HCT116 (cell line): ENCODE data around the gene ZBTB20. TPM values are rescaled to one million over a fixed set of nuclear protein-coding genes. Genes with fewer than 3 reads are reported as not detected.

Experiments used
- ATAC-seq: fragments of 200-7000 bp; cut with Tn5 transposase; 2 replicates; pipeline ENCODE4 v1.9.1; 2020; ENCODE audit warnings: mild to moderate bottlenecking, moderate library complexity
- BruUV-seq: library from RNA; stranded (reverse); fragments of 400-500 nt; replicated peaks from 2 replicates; lab custom pipeline; 2021; lab: Mats Ljungman, UMichigan
- CTCF ChIA-PET: fragments of 300-600 bp; sonication (Branson Sonifier 250); formaldehyde crosslinking; loops from one replicate; lab custom pipeline; 2021; ENCODE audit warnings: antibody characterized with exemption; lab: Charles Lee
- POLR2A ChIA-PET: fragments of 300-600, 350-600 bp; sonication (Branson Sonifier 250); formaldehyde crosslinking; loops from one replicate; lab custom pipeline; 2021; ENCODE audit warnings: antibody characterized with exemption; lab: Charles Lee
- RAD21 ChIA-PET, 2 experiments: fragments of 300-600 bp; sonication (Branson Sonifier 250); formaldehyde crosslinking; loops; one replicate each; lab custom pipeline; 2023; ENCODE audit warnings: low total read pairs in 2 of 2; ENCODE audit not compliant: uncharacterized antibody in 2 of 2, unreplicated experiment in 2 of 2, low non-redundant PET in 1 of 2; lab: Charles Lee
- DNase-seq: peaks from one replicate; pipeline ENCODE4 v3.0.0-alpha.2; 2010; ENCODE audit warnings: low read depth, low spot score
- H2AFZ ChIP-seq: fragments of 200-600 bp; shearing (Covaris generic), sonication (generic); 2 replicates; pipeline ENCODE4 v1.6.1; 2017; ENCODE audit warnings: low read depth, mixed run types, mixed read lengths, antibody characterized with exemption, low read length; ENCODE audit not compliant: poor library complexity, severe bottlenecking
- H3K27ac ChIP-seq: 2 replicates; pipeline ENCODE4 v1.5.1; 2012; ENCODE audit warnings: low read depth, low read length
- H3K27me3 ChIP-seq: fragments of 200-600 bp; sonication (generic); 2 replicates; pipeline ENCODE4 v1.6.1; 2016; ENCODE audit warnings: mixed run types, low read length, mixed read lengths; ENCODE audit not compliant: insufficient read depth
- H3K36me3 ChIP-seq, 2 experiments: fragments of 200-500 bp in 1 of 2; fragments of 200-600 bp in 1 of 2; sonication (Bioruptor generic) in 1 of 2; sonication (generic) in 1 of 2; 2 replicates each; pipeline versions ENCODE4 v1.5.1 to v1.6.1; 2014 to 2016; ENCODE audit warnings: low read length in 2 of 2, inconsistent platforms in 1 of 2, mixed read lengths in 1 of 2, mixed run types in 1 of 2; ENCODE audit not compliant: insufficient read depth in 2 of 2, control insufficient read depth in 1 of 2
- H3K4me1 ChIP-seq, 2 experiments: fragments of 200-600 bp in 1 of 2; sonication (generic) in 1 of 2; 2 replicates each; pipeline versions ENCODE4 v1.5.1 to v1.6.1; 2012 to 2017; ENCODE audit warnings: low read length in 2 of 2, inconsistent platforms in 1 of 2, mild to moderate bottlenecking in 1 of 2, mixed read lengths in 1 of 2, mixed run types in 1 of 2, moderate library complexity in 1 of 2; ENCODE audit not compliant: insufficient read depth in 2 of 2, control insufficient read depth in 1 of 2
- H3K4me2 ChIP-seq: fragments of 200-600 bp; sonication (generic); 2 replicates; pipeline ENCODE4 v1.6.1; 2017; ENCODE audit warnings: mixed run types, low read length, mixed read lengths
- H3K4me3 ChIP-seq, 2 experiments: fragments of 200-600 bp in 1 of 2; sonication (generic) in 1 of 2; replicated peaks in 1 of 2; 2 replicates each; pipeline ENCODE4 v1.5.1; 2011 to 2016; ENCODE audit warnings: low read length in 2 of 2, control low read depth in 1 of 2, low read depth in 1 of 2, mild to moderate bottlenecking in 1 of 2, mixed read lengths in 1 of 2, mixed run types in 1 of 2
- H3K79me2 ChIP-seq: fragments of 200-600 bp; sonication (generic); 2 replicates; pipeline ENCODE4 v1.6.1; 2017; ENCODE audit warnings: mild to moderate bottlenecking, mixed run types, low read length, moderate library complexity, mixed read lengths; ENCODE audit not compliant: insufficient read depth
- H3K9ac ChIP-seq: fragments of 200-600 bp; sonication (generic); 2 replicates; pipeline ENCODE4 v1.6.1; 2016; ENCODE audit warnings: low read length, mixed read lengths
- H3K9me2 ChIP-seq: fragments of 200-600 bp; sonication (generic), shearing (Covaris generic); 2 replicates; pipeline ENCODE4 v1.6.1; 2017; ENCODE audit warnings: mixed run types, mild to moderate bottlenecking, moderate library complexity; ENCODE audit not compliant: insufficient read depth
- H3K9me3 ChIP-seq, 2 experiments: fragments of 200-500 bp in 1 of 2; fragments of 200-600 bp in 1 of 2; sonication (Bioruptor generic) in 1 of 2; sonication (generic) in 1 of 2; 2 replicates each; pipeline ENCODE4 v1.6.1; 2014 to 2017; ENCODE audit warnings: low read length in 2 of 2, mixed read lengths in 2 of 2, inconsistent platforms in 1 of 2, low read depth in 1 of 2, mild to moderate bottlenecking in 1 of 2, mixed run types in 1 of 2, moderate library complexity in 1 of 2; ENCODE audit not compliant: control insufficient read depth in 1 of 2, insufficient read depth in 1 of 2
- H4K20me1 ChIP-seq: fragments of 200-600 bp; sonication (generic), shearing (Covaris generic); 2 replicates; pipeline ENCODE4 v1.6.1; 2017; ENCODE audit warnings: mixed run types, mild to moderate bottlenecking, moderate library complexity; ENCODE audit not compliant: insufficient read depth
- CBX3 ChIP-seq: IDR thresholded peaks from 2 replicates; pipeline ENCODE4 v1.6.1; 2012; ENCODE audit warnings: low read depth
- EZH2 ChIP-seq: fragments of 200-600 bp; sonication (generic); IDR thresholded peaks from 2 replicates; pipeline ENCODE4 v1.6.1; 2017; ENCODE audit warnings: antibody characterized with exemption, mixed run types
- FOSL1 ChIP-seq: IDR thresholded peaks from 2 replicates; pipeline ENCODE4 v1.6.1; 2012; ENCODE audit warnings: low read depth
- JUND ChIP-seq: IDR thresholded peaks from 2 replicates; pipeline ENCODE4 v1.6.1; 2012
- POLR2A ChIP-seq: IDR thresholded peaks from 2 replicates; pipeline ENCODE4 v1.7.0; 2011; ENCODE audit warnings: borderline replicate concordance; ENCODE audit not compliant: insufficient read depth, insufficient read length; ENCODE audit errors: extremely low read depth
- POLR2AphosphoS5 ChIP-seq: IDR thresholded peaks from 2 replicates; pipeline ENCODE4 v1.6.1; 2011; ENCODE audit warnings: mild to moderate bottlenecking, low read depth, low read length, moderate library complexity
- RAD21 ChIP-seq: IDR thresholded peaks from 2 replicates; pipeline ENCODE4 v1.6.1; 2012; ENCODE audit warnings: low read depth, mild to moderate bottlenecking
- SIN3A ChIP-seq: IDR thresholded peaks from 2 replicates; pipeline ENCODE4 v1.6.1; 2012; ENCODE audit warnings: low read depth
- SP1 ChIP-seq: IDR thresholded peaks from 2 replicates; pipeline ENCODE4 v1.6.1; 2012; ENCODE audit warnings: low read depth
- SRF ChIP-seq: IDR thresholded peaks from 2 replicates; pipeline ENCODE4 v1.6.1; 2012; ENCODE audit warnings: low read depth
- ZFX ChIP-seq: fragments of 450-650 bp; IDR thresholded peaks from 2 replicates; pipeline ENCODE4 v1.6.1; 2017
- intact Hi-C: fragments of 100-400 bp; cut with micrococcal nuclease; formaldehyde crosslinking; loops from 2 replicates; pipeline ENCODE4 v1.10.0; 2022
- total RNA-seq: library from RNA; stranded (reverse); gene quantifications from one replicate; pipeline ENCODE4 v1.2.1, GENCODE V29; 2021; ENCODE audit not compliant: unreplicated experiment
- TF ChIP-seq, protein P1 (sequence below): IDR thresholded peaks from 2 replicates; pipeline ENCODE4 v1.6.1; 2011; ENCODE audit warnings: mild to moderate bottlenecking, low read length, moderate library complexity; ENCODE audit not compliant: insufficient replicate concordance; ENCODE audit errors: extremely low read depth
- TF ChIP-seq, protein P2 (sequence below), 3 experiments: fragments of 200-600 bp in 1 of 3; sonication (generic) in 1 of 3; IDR thresholded peaks in 2 of 3; conservative IDR thresholded peaks in 1 of 3; 2 replicates each; pipeline ENCODE4 v1.5.1; 2012 to 2017; ENCODE audit warnings: low read depth in 2 of 3, low read length in 2 of 3, antibody characterized with exemption in 1 of 3, borderline replicate concordance in 1 of 3, control low read depth in 1 of 3, mild to moderate bottlenecking in 1 of 3, mixed read lengths in 1 of 3, mixed run types in 1 of 3, moderate library complexity in 1 of 3; ENCODE audit not compliant: insufficient read depth in 1 of 3
- TF ChIP-seq, protein P3 (sequence below): IDR thresholded peaks from 2 replicates; pipeline ENCODE4 v1.6.1; 2012

Gene ZBTB20
- total RNA-seq, 1 experiment from 2014 or later: 42.1 TPM

DNA sequence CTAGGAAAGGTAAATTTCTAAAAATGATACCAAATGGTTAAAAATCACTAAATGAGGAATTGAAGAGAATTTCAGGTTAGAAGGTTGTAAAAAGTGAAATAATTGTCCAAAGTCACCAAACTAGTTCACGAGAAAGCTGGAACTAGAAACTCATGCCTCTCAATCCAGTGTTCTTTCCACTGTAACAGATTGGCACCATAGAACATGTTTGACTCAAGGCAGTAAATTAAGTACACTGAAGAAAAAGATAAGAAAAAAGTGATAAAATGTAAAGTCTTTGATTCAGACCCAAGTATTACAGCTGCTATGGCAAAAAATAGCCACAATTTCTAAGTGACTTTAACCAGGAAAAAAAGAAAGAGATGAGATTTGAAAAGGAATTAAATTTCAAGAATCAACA lies 26.5 kb downstream of the ZBTB20 start:
- ChIA-PET CTCF (no interaction called here), RAD21 (no interaction called here), POLR2A (no interaction called here)
- Histone ChIP-seq H3K36me3 (no peaks in the 10 kb centered on the region), H3K27ac (no peak overlapping the region), H3K9me2 (0 out of 2 replicates have a peak, but pooled peaks cover 3% of the 10 kb centered on the region), H3K27me3 (no peaks in the 10 kb centered on the region), H3K4me2 (no peak overlapping the region), H3K9ac (no peak overlapping the region), H3K4me3 (no peak overlapping the region), H2AFZ (no peak overlapping the region), H3K9me3 (no peaks in the 10 kb centered on the region), H3K79me2 (no peaks in the 10 kb centered on the region), H4K20me1 (no peaks in the 10 kb centered on the region), H3K4me1 (no peaks in the 10 kb centered on the region)
- ATAC-seq (no peak), DNase-seq (no peak)
- BruUV-seq: no TSS peak
- intact Hi-C loops: no loop called here
- TF ChIP-seq, protein P1, sequence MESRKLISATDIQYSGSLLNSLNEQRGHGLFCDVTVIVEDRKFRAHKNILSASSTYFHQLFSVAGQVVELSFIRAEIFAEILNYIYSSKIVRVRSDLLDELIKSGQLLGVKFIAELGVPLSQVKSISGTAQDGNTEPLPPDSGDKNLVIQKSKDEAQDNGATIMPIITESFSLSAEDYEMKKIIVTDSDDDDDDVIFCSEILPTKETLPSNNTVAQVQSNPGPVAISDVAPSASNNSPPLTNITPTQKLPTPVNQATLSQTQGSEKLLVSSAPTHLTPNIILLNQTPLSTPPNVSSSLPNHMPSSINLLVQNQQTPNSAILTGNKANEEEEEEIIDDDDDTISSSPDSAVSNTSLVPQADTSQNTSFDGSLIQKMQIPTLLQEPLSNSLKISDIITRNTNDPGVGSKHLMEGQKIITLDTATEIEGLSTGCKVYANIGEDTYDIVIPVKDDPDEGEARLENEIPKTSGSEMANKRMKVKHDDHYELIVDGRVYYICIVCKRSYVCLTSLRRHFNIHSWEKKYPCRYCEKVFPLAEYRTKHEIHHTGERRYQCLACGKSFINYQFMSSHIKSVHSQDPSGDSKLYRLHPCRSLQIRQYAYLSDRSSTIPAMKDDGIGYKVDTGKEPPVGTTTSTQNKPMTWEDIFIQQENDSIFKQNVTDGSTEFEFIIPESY: no peak
- TF ChIP-seq JUND: no peak
- no peak for TF ChIP-seq POLR2A
- no peak for TF ChIP-seq CBX3
- TF ChIP-seq, protein P2, sequence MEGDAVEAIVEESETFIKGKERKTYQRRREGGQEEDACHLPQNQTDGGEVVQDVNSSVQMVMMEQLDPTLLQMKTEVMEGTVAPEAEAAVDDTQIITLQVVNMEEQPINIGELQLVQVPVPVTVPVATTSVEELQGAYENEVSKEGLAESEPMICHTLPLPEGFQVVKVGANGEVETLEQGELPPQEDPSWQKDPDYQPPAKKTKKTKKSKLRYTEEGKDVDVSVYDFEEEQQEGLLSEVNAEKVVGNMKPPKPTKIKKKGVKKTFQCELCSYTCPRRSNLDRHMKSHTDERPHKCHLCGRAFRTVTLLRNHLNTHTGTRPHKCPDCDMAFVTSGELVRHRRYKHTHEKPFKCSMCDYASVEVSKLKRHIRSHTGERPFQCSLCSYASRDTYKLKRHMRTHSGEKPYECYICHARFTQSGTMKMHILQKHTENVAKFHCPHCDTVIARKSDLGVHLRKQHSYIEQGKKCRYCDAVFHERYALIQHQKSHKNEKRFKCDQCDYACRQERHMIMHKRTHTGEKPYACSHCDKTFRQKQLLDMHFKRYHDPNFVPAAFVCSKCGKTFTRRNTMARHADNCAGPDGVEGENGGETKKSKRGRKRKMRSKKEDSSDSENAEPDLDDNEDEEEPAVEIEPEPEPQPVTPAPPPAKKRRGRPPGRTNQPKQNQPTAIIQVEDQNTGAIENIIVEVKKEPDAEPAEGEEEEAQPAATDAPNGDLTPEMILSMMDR (IDR thresholded peaks at IDR 0.05 in 2 of 3, conservative IDR thresholded peaks at IDR 0.05 in 1 of 3; ENCODE audit: borderline replicate concordance in 1 of 3, insufficient read depth in 1 of 3, low read depth in 2 of 3, low read length in 2 of 3): no peak
- no peak for TF ChIP-seq RAD21
- TF ChIP-seq ZFX: no peak
- TF ChIP-seq SIN3A: no peak
- no peak for TF ChIP-seq SRF
- TF ChIP-seq POLR2AphosphoS5: no peak
- no peak for TF ChIP-seq EZH2
- TF ChIP-seq, protein P3, sequence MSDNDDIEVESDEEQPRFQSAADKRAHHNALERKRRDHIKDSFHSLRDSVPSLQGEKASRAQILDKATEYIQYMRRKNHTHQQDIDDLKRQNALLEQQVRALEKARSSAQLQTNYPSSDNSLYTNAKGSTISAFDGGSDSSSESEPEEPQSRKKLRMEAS: no peak
- TF ChIP-seq FOSL1: no peak
- TF ChIP-seq SP1: no peak
- TF ChIP-seq, all 23 proteins: peak for 0
